ENCODE data around the gene KCTD11.

Gene KCTD11

GRCh38 chr17:7327056-7327455 is 24.9 kb upstream of the KCTD11 start:
- no peak for DNase-seq (ENCODE audit: low read depth, low spot score)
- no peak overlapping the region for H3K4me3 ChIP-seq (ENCODE audit: low read depth, low read length)
- TF ChIP-seq, protein P1, sequence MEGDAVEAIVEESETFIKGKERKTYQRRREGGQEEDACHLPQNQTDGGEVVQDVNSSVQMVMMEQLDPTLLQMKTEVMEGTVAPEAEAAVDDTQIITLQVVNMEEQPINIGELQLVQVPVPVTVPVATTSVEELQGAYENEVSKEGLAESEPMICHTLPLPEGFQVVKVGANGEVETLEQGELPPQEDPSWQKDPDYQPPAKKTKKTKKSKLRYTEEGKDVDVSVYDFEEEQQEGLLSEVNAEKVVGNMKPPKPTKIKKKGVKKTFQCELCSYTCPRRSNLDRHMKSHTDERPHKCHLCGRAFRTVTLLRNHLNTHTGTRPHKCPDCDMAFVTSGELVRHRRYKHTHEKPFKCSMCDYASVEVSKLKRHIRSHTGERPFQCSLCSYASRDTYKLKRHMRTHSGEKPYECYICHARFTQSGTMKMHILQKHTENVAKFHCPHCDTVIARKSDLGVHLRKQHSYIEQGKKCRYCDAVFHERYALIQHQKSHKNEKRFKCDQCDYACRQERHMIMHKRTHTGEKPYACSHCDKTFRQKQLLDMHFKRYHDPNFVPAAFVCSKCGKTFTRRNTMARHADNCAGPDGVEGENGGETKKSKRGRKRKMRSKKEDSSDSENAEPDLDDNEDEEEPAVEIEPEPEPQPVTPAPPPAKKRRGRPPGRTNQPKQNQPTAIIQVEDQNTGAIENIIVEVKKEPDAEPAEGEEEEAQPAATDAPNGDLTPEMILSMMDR (IDR thresholded peaks at IDR 0.05; ENCODE audit: insufficient read depth, low read length, missing control alignments) = no peak
- ChIA-PET POLR2A (no interaction called here), CTCF (interaction anchor here (1.0 to 4.9 kb wide), 6 partner anchors 9 to 234 kb away, joined by 3 to 39 read pairs (median 19); partner anchors contain the start of genes ACAP1, GPS2 and SENP3)

- no peak overlapping the region for H3K4me3 ChIP-seq (ENCODE audit: low read depth, low read length)
- DNase-seq (ENCODE audit: low read depth, low spot score) = no peak
- TF ChIP-seq, protein P1 (IDR thresholded peaks at IDR 0.05; ENCODE audit: insufficient read depth, low read length, missing control alignments) = no peak
- CTCF ChIA-PET = interaction anchor here (1.0 to 4.9 kb wide), 5 partner anchors 9 to 233 kb away, joined by 3 to 39 read pairs (median 20); partner anchors contain the start of genes ACAP1, GPS2 and SENP3
- POLR2A ChIA-PET = interaction anchor here (1.4 kb wide), 1 partner anchor 14 kb away, joined by 4 read pairs; no protein-coding TSS in a partner anchor
Observed at GRCh38 chr17:7327501-7327900, 24.5 kb upstream of the KCTD11 start.

- CTCF ChIA-PET = interaction anchor here (0.6 to 3.7 kb wide), 7 partner anchors 8 to 233 kb away, joined by 3 to 20 read pairs (median 3); partner anchors contain the start of genes ACAP1 and SENP3
Observed at GRCh38 chr17:7328009-7328408, 24.0 kb upstream of the KCTD11 start.

DNA sequence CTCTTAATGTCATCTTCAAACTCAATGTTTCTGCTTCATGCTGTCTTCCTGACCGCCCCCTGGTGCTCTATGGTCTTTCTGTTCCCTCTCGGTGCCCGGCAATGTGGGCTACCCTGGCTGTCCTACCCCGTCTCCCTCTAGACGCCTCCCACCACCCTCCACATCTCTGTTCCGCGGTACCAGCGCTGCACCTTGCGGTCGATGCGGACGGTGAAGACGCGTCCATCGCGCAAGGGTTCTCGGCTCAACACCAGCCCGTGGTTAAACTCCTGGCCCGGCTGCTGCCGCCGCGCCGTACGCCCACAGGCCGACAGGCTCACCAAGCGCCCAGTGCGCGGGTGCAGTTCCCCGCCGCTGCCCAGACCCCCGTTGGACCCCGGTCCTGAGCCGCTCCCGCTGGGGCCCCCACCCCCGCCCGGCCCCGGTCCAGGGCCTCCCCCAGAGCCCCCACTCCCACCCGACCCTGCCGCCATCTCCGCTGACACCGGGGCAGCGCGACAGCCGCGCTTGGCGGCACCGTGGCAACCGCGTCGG is 23.1 kb upstream of the KCTD11 start, which contains the start of gene NEURL4:
Gene NEURL4 (minus strand): TSS at position 496 of the 534 bp plus-strand sequence. CDS start 23 bp downstream, at position 473.
- TF ChIP-seq, protein P1 (IDR thresholded peaks at IDR 0.05; ENCODE audit: insufficient read depth, low read length, missing control alignments) = no peak
- CTCF ChIA-PET = interaction anchor here (0.6 to 3.5 kb wide), 10 partner anchors 9 to 283 kb away, joined by 3 to 30 read pairs (median 5); partner anchors contain the start of genes SENP3 and SLC2A4
- H3K4me3 ChIP-seq (ENCODE audit: low read depth, low read length) = peak within 1 kb of the TSS; percentile 96
- POLR2A ChIA-PET = interaction anchor here (0.6 to 2.3 kb wide), 10 partner anchors 12 to 357 kb away, joined by 3 to 20 read pairs (median 6); partner anchors contain the start of genes GPS2 and POLR2A
- DNase-seq (ENCODE audit: low read depth, low spot score) = no peak

More at GRCh38 chr17:7328009-7328408, 24.0 kb upstream of the KCTD11 start:
- POLR2A ChIA-PET = interaction anchor here (1.4 kb wide), 1 partner anchor 15 kb away, joined by 4 read pairs; no protein-coding TSS in a partner anchor
- DNase-seq (ENCODE audit: low read depth, low spot score) = no peak
- TF ChIP-seq, protein P1 (IDR thresholded peaks at IDR 0.05; ENCODE audit: insufficient read depth, low read length, missing control alignments) = no peak
- H3K4me3 ChIP-seq (ENCODE audit: low read depth, low read length) = peak overlapping the region; percentile 96

DNA sequence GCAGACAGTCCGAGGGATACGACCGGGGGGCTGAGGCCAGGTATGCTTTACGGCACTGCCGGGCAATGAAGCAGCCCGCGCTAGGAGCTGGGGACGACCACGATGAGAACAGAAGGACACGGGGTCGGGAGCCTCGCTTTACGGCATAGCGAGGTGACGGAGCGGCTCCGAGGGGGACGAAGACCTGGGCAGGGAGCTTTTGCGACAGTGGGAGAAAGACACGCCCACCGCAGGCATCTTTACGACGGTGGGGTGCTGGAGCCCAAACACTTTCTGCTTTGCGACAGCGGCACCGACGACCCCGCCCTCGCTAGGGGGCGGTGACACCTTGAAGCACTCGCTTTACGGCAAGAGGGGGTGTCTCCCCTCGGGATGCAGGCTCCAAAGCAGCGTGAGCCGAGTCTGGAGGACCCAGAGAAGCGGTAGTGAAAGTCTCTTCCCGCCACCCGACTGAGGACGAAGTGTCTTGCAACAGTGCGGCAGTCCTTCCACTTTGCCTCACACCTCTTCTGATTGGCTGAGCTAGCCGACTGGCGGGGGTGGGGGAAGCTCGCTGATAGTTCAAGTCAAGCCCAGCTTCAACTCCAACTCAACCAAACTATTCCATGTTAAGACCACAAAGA is 22.5 kb upstream of the KCTD11 start:
- TF ChIP-seq, protein P1 (IDR thresholded peaks at IDR 0.05; ENCODE audit: insufficient read depth, low read length, missing control alignments) = no peak
- CTCF ChIA-PET = interaction anchor here (0.7 to 3.5 kb wide), 10 partner anchors 11 to 284 kb away, joined by 3 to 30 read pairs (median 5); partner anchors contain the start of genes SLC2A4 and TMEM95
- DNase-seq (ENCODE audit: low read depth, low spot score) = peak; percentile 96
- POLR2A ChIA-PET = interaction anchor here (0.6 to 2.3 kb wide), 15 partner anchors 9 to 356 kb away, joined by 3 to 20 read pairs (median 5); partner anchors contain the start of genes GPS2, POLR2A and TMEM256
- H3K4me3 ChIP-seq (ENCODE audit: low read depth, low read length) = peak overlapping the region; percentile 96
